ENCODE data around the gene ITPRIPL2.

GRCh38 chr16:19089410-19089955 is 24.3 kb upstream of the ITPRIPL2 start:
- TF ChIP-seq CTCF (IDR thresholded peaks at IDR 0.05 in 4 of 5, conservative IDR thresholded peaks at IDR 0.05 in 1 of 5) = no peak
- no peak for TF ChIP-seq POLR2A (IDR thresholded peaks at IDR 0.05)
